Thymus (tissue), 11 donors: ENCODE measurements around the gene TOX3. TPM values are rescaled to one million over a fixed set of nuclear protein-coding genes. Genes with fewer than 3 reads are reported as not detected.

Experiments used
- DNase-seq, 9 donors: peaks; one replicate each; pipeline ENCODE4 v3.0.0-alpha.2; 2013; ENCODE audit warnings: low spot score in 9 of 9, low read depth in 6 of 9, missing footprints in 1 of 9
- H3K27ac ChIP-seq, 2 donors: one replicate each; pipeline ENCODE4 v1.5.1; 2013; ENCODE audit warnings: control low read depth in 1 of 2, low read depth in 1 of 2, low read length in 1 of 2, mild to moderate bottlenecking in 1 of 2, moderate library complexity in 1 of 2
- H3K27me3 ChIP-seq, 2 donors: one replicate each; pipeline ENCODE4 v1.5.1; 2013; ENCODE audit warnings: low read length in 1 of 2; ENCODE audit not compliant: control insufficient read depth in 2 of 2, insufficient read depth in 1 of 2
- H3K36me3 ChIP-seq, 2 donors: one replicate each; pipeline ENCODE4 v1.5.1; 2013; ENCODE audit warnings: low read length in 1 of 2, mild to moderate bottlenecking in 1 of 2, moderate library complexity in 1 of 2; ENCODE audit not compliant: control insufficient read depth in 2 of 2, insufficient read depth in 2 of 2
- H3K4me1 ChIP-seq, 2 donors: one replicate each; pipeline ENCODE4 v1.5.1; 2013; ENCODE audit warnings: low read length in 2 of 2; ENCODE audit not compliant: control insufficient read depth in 2 of 2, insufficient read depth in 2 of 2
- H3K4me3 ChIP-seq, 2 donors: one replicate each; pipeline ENCODE4 v1.5.1; 2013; ENCODE audit warnings: low read length in 2 of 2, control low read depth in 1 of 2, mild to moderate bottlenecking in 1 of 2
- H3K9me3 ChIP-seq, 2 donors: one replicate each; pipeline ENCODE4 v1.5.1; 2013; ENCODE audit warnings: low read length in 1 of 2, mild to moderate bottlenecking in 1 of 2; ENCODE audit not compliant: control insufficient read depth in 2 of 2, insufficient read depth in 1 of 2
- WGBS: extraction: QIAGEN DNeasy Blood & Tissue Kit; methylation state at CpG from one replicate; pipeline ENCODE4 v1.1.7; 2013; 5-methylcytosine and 5-hydroxymethylcytosine counted together
- polyA plus RNA-seq: library from polyadenylated mRNA; stranded (reverse); fragments of 200-250 nt; gene quantifications from one replicate; pipeline ENCODE4 v1.2.3, GENCODE V29; 2013
- total RNA-seq: library from RNA; stranded (reverse); fragments of 120-200 nt; gene quantifications from one replicate; pipeline ENCODE4 v1.2.4, GENCODE V29; 2013
- donor health status: healthy.

TOX3 gene
- total and polyA plus RNA-seq, 2 donors, result 0.87 to 0.90 TPM

DNA sequence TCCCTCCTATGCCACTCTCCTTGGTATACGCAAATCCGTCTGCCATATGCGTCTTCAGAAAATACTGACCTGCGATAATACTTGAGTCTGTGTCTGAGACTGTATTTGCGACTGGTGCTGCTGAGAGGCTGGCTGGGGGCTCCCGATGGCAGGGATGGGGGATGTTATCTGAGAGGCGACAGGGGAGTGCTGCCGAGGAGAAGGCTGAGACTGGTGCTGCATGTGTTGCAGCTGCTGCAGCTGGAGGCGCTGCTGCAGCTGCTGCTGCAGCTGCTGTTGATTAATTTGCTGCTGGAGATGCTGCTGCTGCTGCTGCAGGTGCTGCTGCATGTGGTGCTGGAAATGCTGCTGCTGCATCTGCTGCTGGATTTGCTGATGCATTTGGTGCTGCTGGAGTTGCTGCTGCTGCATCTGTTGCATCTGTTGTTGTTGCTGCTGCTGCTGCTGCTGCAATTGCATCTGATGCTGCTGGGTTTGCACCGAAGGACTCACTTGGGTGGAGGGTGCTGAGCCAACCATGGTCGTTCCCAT lies 107.7 kb downstream of the TOX3 start:
- DNase-seq, result no peak
- H3K36me3 ChIP-seq, result no peaks in the 10 kb centered on the region
- H3K4me3 ChIP-seq, result no peak overlapping the region
- WGBS, result 93% methylated on average over 11 of the region's 11 CpGs
- H3K9me3 ChIP-seq, result no peaks in the 10 kb centered on the region
- no peak overlapping the region for H3K27ac ChIP-seq
- no peaks in the 10 kb centered on the region for H3K4me1 ChIP-seq
- H3K27me3 ChIP-seq, result no peaks in the 10 kb centered on the region

DNA sequence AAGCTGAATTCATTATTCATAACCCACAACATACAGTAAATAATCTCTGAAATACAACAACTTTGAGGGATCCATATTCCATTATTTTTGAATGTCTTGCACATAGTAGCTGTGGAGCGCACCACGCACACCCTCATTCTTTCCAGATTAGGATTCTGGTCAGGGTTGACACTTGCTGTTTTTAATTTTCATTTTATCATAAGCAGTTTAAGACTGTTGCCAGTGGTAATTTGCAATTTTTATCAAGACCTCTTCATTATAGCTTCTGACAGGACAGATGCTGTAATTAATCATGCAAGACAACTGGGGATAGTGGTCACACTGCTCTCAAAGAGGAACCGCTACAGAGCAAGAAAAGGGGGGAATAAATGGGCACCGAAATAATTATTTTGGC lies 109.7 kb downstream of the TOX3 start:
- H3K4me3 ChIP-seq, result no peak overlapping the region
- 96% methylated on average over 4 of the region's 4 CpGs for WGBS
- DNase-seq, result no peak
- H3K4me1 ChIP-seq, result no peaks in the 10 kb centered on the region
- no peaks in the 10 kb centered on the region for H3K9me3 ChIP-seq
- H3K27me3 ChIP-seq, result no peaks in the 10 kb centered on the region
- H3K27ac ChIP-seq, result no peak overlapping the region
- no peaks in the 10 kb centered on the region for H3K36me3 ChIP-seq

DNA sequence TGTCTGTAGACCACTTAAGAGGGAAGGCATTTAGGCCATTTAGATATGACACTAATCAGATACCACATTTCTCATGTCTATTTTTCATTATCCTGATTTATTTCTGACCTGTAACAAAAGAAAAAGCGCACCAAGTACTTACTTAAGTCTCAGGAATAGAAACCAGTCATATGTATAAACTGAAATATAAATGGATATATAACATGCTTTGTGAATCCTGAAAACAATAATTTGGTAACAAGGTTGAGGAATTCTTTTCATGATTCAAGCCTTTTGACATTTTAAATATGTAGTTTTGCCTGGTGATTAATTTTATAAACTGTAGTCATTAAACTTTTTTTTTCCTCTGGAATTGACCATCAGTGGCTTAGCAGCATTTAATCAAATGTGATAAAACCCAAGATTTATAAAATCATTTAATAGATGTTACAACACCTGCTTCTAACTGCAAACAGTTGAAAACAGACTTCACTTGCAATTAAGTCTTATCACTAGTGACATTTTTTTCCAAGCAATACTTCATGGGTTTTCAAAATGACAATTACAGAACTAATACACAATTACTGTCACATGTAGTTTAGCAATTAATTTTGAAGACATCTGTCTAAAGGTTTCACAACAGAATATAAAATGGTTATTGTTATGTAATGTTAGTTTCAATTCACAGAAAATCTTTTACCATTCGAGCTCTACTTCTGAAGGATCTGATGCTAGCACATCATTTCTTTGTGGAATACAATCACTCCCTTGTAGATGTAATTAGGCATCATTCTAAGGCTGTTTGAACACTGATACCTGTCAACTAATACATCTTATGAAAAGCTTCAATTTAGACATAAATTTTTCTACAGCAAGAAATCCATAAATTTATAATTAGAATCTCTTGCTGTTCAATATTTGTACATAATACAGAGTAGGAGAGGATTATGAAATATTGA lies 110.3 kb downstream of the TOX3 start:
- Histone ChIP-seq H3K4me3 (no peak overlapping the region), H3K9me3 (no peaks in the 10 kb centered on the region), H3K27ac (no peak overlapping the region), H3K4me1 (no peaks in the 10 kb centered on the region), H3K36me3 (no peaks in the 10 kb centered on the region), H3K27me3 (no peaks in the 10 kb centered on the region)
- DNase-seq, result no peak
- 87% methylated on average over 2 of the region's 2 CpGs for WGBS

DNA sequence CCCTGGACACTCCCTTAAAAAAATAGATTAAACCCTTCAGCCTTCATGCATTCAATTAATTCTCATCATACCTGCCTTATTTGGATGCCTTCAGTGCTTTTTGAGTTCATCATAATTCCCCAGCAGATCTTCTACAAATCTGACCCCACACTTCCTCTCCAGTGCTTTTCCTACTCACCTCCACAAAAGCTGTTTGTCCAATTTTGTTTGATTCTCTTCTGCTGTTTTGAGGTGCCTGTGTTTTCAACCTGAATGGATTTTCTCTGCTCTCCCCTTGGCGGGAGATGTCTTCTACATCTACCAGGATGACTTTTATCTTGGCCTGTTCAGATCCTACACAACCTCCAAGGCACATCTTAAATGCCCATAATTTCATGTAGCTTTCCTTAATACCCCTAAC lies 112.7 kb downstream of the TOX3 start:
- H3K4me3 ChIP-seq, result no peak overlapping the region
- H3K27me3 ChIP-seq, result no peaks in the 10 kb centered on the region
- 96% methylated on average over 1 of the region's 1 CpG for WGBS
- H3K27ac ChIP-seq, result no peak overlapping the region
- no peaks in the 10 kb centered on the region for H3K4me1 ChIP-seq
- no peaks in the 10 kb centered on the region for H3K9me3 ChIP-seq
- H3K36me3 ChIP-seq, result no peaks in the 10 kb centered on the region
- DNase-seq, result no peak

DNA sequence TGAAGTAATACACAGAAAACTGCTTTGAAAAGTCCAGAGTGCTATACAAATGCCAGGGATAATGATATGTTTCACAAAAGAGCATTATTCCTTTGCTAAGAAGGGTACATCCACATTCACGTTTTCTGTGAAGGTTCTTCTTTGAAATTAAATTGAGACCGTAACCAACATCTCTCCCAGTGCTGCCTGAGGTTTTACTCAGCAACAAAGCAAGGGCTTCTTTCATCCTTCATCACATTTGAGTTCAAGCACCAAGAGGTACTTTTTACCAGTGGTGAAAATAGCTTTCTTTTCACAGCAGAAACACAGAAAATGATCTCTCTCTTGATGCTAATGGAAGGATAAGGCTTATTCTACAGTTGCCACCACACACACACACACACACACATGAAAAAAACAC lies 113.3 kb downstream of the TOX3 start:
- WGBS, result 79% methylated on average over 2 of the region's 2 CpGs
- no peak for DNase-seq
- H3K4me3 ChIP-seq, result no peak overlapping the region
- H3K4me1 ChIP-seq, result no peaks in the 10 kb centered on the region
- no peaks in the 10 kb centered on the region for H3K9me3 ChIP-seq
- no peaks in the 10 kb centered on the region for H3K36me3 ChIP-seq
- H3K27ac ChIP-seq, result no peak overlapping the region
- H3K27me3 ChIP-seq, result no peaks in the 10 kb centered on the region

DNA sequence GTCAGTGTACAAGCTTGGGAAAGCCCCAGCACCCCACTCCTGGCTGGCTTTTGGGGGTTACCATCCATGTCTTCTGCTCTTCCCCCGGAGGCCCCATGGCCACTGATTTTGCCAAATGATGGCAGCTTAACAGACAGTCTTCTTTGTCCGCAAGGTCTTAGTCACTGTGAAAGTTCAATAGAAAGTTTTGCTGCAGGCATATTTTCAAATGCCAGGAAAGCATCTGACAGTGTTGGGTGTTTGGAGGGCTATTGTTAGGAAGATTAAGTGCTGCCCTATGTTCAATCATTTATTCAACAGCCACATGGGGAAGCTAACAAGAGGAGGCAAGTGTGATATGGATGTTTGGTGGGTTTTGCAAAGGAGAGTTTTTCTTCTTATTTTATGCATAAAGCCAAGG lies 122.4 kb downstream of the TOX3 start:
- no peak overlapping the region for H3K4me3 ChIP-seq
- H3K27ac ChIP-seq, result no peak overlapping the region
- H3K4me1 ChIP-seq, result no peaks in the 10 kb centered on the region
- no peaks in the 10 kb centered on the region for H3K36me3 ChIP-seq
- 94% methylated on average over 2 of the region's 2 CpGs for WGBS
- DNase-seq, result no peak
- H3K27me3 ChIP-seq, result no peaks in the 10 kb centered on the region
- no peaks in the 10 kb centered on the region for H3K9me3 ChIP-seq

DNA sequence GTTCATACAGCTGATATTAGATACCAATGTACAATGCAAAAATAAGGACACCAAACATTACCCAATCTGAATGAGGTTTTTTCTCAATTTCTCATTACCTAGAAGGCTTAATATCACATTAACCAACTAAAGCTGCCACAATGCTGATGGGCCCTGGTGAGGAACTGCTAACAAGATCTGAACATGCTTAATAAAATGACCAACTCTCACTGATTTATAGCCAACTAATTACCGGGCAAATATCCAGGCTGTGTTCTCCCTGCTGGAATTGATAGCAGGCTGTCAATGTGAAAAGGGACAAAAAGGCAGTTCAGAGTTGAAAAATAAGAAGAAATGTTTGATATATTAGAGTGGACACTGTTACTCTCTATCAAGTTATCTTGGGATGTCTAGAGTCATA lies 124.6 kb downstream of the TOX3 start:
- H3K4me1 ChIP-seq, result no peaks in the 10 kb centered on the region
- no peaks in the 10 kb centered on the region for H3K27me3 ChIP-seq
- no peaks in the 10 kb centered on the region for H3K36me3 ChIP-seq
- H3K4me3 ChIP-seq, result no peak overlapping the region
- H3K27ac ChIP-seq, result no peak overlapping the region
- 96% methylated on average over 1 of the region's 1 CpG for WGBS
- DNase-seq, result no peak
- H3K9me3 ChIP-seq, result no peaks in the 10 kb centered on the region

DNA sequence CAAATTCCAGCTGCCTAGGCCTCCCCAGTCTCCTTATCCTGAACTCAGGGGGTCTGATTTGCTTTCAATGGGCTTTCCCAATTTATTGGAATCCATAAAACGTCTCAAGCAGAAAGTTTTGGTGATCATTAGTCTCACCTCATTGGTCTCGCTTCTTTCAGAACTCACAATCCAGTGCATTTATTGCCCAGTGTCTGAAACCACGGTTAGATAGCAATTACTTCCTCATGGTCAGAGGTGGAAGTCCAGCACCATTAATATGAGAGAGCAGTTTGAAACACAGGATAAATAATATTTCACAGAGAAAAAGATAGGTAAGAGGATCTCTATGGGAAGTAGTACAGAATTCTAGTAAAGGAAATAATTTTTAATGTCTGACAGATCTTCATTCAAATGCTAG lies 128.7 kb downstream of the TOX3 start:
- H3K27ac ChIP-seq, result no peak overlapping the region
- no peak for DNase-seq
- H3K4me1 ChIP-seq, result no peaks in the 10 kb centered on the region
- no peaks in the 10 kb centered on the region for H3K9me3 ChIP-seq
- 78% methylated on average over 3 of the region's 3 CpGs for WGBS
- H3K27me3 ChIP-seq, result no peaks in the 10 kb centered on the region
- no peaks in the 10 kb centered on the region for H3K36me3 ChIP-seq
- H3K4me3 ChIP-seq, result no peak overlapping the region

DNA sequence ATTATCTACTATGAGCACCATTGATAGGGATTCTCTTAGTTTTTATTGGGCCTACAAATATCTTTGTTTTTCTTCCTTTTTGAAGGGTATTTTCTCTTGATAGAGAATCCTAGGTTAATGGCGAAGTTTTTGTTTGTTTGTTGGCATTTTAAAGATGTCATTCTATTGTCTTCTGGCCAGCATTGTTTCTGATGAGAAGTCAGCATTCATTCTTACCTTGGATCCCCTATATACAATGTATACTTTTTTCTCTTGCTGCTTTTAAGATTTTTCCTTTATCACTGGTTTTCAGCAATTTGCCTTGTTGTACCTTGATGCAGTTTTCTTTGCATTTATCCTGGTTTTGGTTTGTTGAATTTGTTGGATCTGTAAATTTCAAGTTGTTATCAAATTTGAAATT lies 130.1 kb downstream of the TOX3 start:
- DNase-seq, result no peak
- H3K4me1 ChIP-seq, result no peaks in the 10 kb centered on the region
- no peak overlapping the region for H3K27ac ChIP-seq
- no peaks in the 10 kb centered on the region for H3K9me3 ChIP-seq
- 95% methylated on average over 1 of the region's 1 CpG for WGBS
- H3K4me3 ChIP-seq, result no peak overlapping the region
- H3K36me3 ChIP-seq, result no peaks in the 10 kb centered on the region
- no peaks in the 10 kb centered on the region for H3K27me3 ChIP-seq
